HCT116 (cell line): ENCODE measurements around the gene DPH1.

ENCODE experiments used
- CTCF ChIP-seq, 3 experiments: fragments of 200-600 bp in 1 of 3; sonication (generic) in 1 of 3; IDR thresholded peaks in 2 of 3; conservative IDR thresholded peaks in 1 of 3; 2 replicates each; pipeline ENCODE4 v1.5.1; 2012 to 2017; ENCODE audit warnings: low read depth in 2 of 3, low read length in 2 of 3, antibody characterized with exemption in 1 of 3, borderline replicate concordance in 1 of 3, control low read depth in 1 of 3, mild to moderate bottlenecking in 1 of 3, mixed read lengths in 1 of 3, mixed run types in 1 of 3, moderate library complexity in 1 of 3; ENCODE audit not compliant: insufficient read depth in 1 of 3
- EGR1 ChIP-seq: IDR thresholded peaks from 2 replicates; pipeline ENCODE4 v1.6.1; 2012; ENCODE audit warnings: low read depth
- ELF1 ChIP-seq: IDR thresholded peaks from 2 replicates; pipeline ENCODE4 v1.6.1; 2012; ENCODE audit warnings: low read depth, borderline replicate concordance
- FOSL1 ChIP-seq: IDR thresholded peaks from 2 replicates; pipeline ENCODE4 v1.6.1; 2012; ENCODE audit warnings: low read depth
- MAX ChIP-seq: IDR thresholded peaks from 2 replicates; pipeline ENCODE4 v1.6.1; 2012
- POLR2A ChIP-seq: IDR thresholded peaks from 2 replicates; pipeline ENCODE4 v1.7.0; 2011; ENCODE audit warnings: borderline replicate concordance; ENCODE audit not compliant: insufficient read depth, insufficient read length; ENCODE audit errors: extremely low read depth
- POLR2AphosphoS5 ChIP-seq: IDR thresholded peaks from 2 replicates; pipeline ENCODE4 v1.6.1; 2011; ENCODE audit warnings: mild to moderate bottlenecking, low read depth, low read length, moderate library complexity
- SIN3A ChIP-seq: IDR thresholded peaks from 2 replicates; pipeline ENCODE4 v1.6.1; 2012; ENCODE audit warnings: low read depth
- TCF7L2 ChIP-seq: IDR thresholded peaks from 2 replicates; pipeline ENCODE4 v1.7.0; 2011; ENCODE audit warnings: borderline replicate concordance, inconsistent platforms; ENCODE audit not compliant: insufficient read depth, insufficient read length; ENCODE audit errors: extremely low read depth
- YY1 ChIP-seq: IDR thresholded peaks from 2 replicates; pipeline ENCODE4 v1.6.1; 2011; ENCODE audit warnings: low read length, low read depth, moderate library complexity, mild to moderate bottlenecking; ENCODE audit not compliant: insufficient replicate concordance; ENCODE audit errors: extremely low read depth

DNA sequence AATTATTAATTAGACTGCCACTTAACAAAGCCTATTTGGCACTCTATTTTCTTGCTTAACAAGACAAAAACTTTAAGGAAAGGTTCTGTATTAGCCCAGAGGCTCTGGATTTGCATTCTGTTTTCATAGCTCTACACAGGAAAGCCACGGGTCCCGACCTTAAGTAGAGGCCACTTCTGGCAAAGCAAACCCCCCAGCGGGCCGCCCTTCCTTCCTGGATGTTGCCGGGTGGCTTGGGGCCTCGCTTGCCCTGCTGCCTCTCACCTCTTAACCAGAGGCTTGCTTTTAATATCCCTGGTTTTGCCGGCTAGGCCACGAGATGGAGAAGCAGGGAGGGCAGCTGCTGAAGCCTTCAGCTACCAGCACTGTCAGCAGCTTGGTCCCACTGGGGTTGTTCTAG is 9.2 kb upstream of the DPH1 start:
- TF ChIP-seq YY1 (no peak), TCF7L2 (no peak), CTCF (IDR thresholded peaks at IDR 0.05 in 2 of 3, conservative IDR thresholded peaks at IDR 0.05 in 1 of 3; ENCODE audit: borderline replicate concordance in 1 of 3, insufficient read depth in 1 of 3, low read depth in 2 of 3, low read length in 2 of 3) (no peak), SIN3A (no peak), MAX (no peak), POLR2AphosphoS5 (no peak), EGR1 (no peak), ELF1 (no peak), FOSL1 (no peak), POLR2A (no peak)
